HG02973 (cell line): Measurements from ENCODE around the gene FOXA1.

Experiments used
- ATAC-seq: cut with Tn5 transposase; IDR thresholded peaks from one replicate; pipeline ENCODE4 v1.9.1; 2021; ENCODE audit warnings: moderate library complexity; ENCODE audit not compliant: unreplicated experiment

Gene FOXA1

GRCh38 chr14:37590428-37591139, 4.5 kb downstream of the FOXA1 start:
- ATAC-seq: no peak

- no peak for ATAC-seq
These were observed 5.2 kb downstream of the FOXA1 start for GRCh38 chr14:37589715-37590427.

GRCh38 chr14:37588956-37589714, 5.9 kb downstream of the FOXA1 start:
- no peak for ATAC-seq

GRCh38 chr14:37588667-37588955, 6.4 kb downstream of the FOXA1 start:
- no peak for ATAC-seq

DNA sequence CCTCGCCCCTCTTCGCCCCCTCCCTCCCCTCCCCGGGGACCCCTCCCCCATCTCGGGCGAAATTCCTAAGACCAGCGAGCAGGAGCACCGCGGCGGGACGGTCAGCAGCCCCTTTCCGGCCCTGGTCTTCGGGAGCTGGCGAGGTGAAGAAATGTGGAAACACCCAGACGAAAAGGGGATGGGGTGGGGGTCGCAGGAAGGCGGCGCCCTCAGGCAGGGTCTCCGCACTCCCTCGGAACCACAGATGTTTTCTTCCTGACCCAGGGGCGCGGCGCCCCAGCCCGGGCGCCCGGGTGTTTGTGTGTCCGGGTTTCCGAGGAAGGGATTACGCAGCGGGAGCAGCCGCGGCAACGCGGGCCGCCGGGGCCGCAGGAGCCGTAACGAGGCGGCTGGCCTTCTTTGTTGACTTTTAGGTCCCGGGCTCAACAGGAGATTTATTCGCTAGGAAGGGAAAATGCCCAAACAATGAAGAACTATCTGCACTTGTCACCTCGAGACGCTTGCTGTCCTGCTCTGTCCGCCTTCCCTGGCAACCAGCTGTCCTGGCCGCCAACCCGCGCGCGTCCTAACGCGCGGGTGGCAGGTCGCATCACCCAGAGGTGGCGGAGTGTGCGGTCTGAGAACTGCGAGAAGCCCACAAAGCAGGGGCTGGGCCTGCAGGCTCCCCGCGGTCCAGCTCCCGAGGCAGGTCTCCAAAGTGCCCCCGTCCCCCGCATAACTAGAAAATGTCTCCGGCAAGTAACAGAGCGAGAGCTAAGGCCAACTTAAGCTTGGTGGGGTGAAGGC, 7.0 kb downstream of the FOXA1 start:
- no peak for ATAC-seq

- ATAC-seq: no peak
These were observed 7.8 kb downstream of the FOXA1 start for GRCh38 chr14:37587131-37587803.

- ATAC-seq: no peak
These were observed 8.3 kb downstream of the FOXA1 start for GRCh38 chr14:37586797-37587130.

DNA sequence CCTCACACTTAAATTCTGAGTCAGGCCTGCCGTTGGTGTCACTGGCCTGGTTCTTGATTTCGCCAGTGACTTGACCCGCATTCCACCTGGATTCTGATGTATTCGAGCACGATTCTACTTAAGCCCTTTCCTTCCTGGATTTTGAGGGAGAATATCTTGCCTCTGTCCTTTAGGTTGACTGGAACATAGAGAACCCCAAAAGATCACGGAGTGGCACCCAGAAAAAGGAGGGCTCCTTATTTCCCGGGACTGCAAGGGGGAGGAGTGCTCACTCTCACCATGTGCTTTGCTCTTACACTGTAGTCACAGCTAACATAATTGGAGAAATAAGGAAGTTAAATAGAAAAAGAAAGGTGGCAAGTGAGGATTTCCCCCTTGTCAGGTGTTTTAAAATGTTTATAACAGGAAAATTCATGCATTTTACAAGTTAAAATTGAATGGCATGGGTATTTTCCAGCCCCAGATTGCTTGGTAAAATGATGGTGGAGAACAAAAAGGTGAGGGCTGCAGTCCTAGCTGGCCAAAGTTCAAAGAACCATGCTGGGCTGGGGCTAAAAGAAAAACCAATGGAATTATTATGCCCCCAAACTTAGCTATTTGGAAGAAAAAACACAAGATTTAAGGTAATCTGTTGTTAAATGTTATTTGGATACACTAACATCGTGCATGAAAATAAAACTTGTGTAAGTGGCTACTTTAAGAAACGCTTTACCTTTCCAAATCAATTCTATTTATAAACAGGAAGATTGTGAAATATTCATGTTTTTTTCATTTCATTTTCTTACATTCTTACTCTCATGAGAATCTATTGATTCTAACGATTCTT, 8.9 kb downstream of the FOXA1 start:
- no peak for ATAC-seq

- no peak for ATAC-seq
These were observed 9.9 kb downstream of the FOXA1 start for GRCh38 chr14:37585101-37585511.

DNA sequence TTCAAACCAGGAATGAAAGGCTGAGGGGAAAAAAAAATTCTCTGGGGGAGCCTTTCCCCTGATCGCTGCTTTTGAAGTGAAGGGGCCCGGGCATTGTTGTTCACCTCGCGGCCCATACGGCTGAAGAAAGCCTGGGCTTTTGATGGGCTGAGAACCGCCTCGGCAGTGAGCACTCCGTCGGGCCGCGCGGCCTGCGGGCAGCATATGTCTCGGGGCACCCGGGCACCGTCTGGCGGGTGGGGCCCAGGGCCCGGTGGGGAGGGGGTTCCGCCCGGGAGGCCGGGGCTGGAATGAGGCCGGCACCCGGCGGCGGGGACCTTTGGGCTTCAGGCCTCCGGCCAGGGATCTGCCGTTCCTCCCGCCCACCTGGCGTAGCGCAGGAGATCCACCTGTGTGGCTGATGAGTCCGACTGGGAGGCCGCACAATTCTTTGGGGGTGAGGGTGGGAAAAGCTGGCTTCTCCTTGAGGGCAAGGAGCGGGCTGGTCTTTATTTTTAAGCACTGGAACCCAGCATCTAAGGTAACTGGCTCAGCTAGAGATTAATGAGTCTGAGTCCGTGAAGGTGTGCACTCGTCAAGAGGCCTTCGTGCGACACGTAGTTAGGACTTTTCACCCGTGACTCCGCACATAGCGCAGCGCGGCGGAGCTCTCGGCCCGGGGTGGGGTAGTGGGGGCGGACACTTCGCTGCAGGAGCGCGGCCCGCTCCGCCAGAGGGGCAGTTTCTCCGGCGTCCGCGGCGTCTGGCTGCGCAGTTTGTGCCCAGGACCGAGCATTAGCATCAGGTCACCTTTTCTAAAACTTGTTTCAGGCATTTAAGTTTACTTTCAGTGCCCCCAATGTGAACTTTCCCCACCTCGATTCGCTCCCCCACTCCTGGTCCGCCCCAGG, 10.6 kb downstream of the FOXA1 start:
- no peak for ATAC-seq

DNA sequence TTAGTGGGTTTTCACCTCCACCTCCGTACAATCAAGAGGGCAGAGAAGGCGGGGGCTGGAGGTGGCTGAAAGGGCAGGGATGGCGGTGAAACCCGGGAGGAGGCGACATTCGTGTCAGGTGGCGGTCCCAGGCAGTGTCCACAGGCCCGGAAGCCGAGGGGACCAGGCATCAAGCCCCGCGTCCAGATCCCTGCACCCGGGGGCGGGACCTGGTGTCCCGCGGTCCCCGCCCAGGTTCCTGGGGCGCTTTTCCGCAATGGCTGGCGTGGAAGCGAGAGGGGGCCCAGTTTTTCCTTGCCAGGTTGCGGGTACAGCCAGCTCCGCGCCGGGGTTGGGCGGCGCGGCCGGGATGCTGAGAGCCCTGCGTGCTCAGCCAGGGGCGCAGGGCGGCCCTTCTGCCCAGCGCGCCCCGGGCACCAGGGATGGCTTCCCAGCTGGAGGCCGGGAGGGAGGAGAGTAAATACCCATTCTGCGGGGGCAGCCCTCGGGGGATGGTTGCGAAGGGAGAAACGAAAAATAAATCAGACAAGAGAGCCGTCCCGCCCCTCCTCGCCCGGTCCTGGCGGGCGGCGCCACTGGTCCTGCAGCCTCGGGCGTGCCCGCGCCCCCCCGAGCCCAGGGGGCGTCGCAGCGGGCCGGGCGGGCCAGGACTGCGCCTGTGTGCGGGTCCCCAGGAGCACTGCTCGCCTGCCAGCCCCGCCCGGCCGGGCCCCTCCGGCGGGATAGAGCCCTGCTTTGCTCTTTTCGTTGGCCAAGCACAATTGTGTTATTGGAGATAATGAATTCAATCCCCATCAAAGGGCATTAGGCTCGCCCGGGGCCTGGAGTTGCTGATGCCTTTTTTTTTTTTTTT, 11.5 kb downstream of the FOXA1 start:
- no peak for ATAC-seq

GRCh38 chr14:37580146-37580545, 14.9 kb downstream of the FOXA1 start:
- no peak for ATAC-seq

- ATAC-seq: no peak
These were observed 15.8 kb downstream of the FOXA1 start for GRCh38 chr14:37579274-37579673.

- no peak for ATAC-seq
These were observed 21.7 kb downstream of the FOXA1 start for GRCh38 chr14:37573356-37573755.

- no peak for ATAC-seq
These were observed 23.7 kb downstream of the FOXA1 start for GRCh38 chr14:37571391-37571790.

DNA sequence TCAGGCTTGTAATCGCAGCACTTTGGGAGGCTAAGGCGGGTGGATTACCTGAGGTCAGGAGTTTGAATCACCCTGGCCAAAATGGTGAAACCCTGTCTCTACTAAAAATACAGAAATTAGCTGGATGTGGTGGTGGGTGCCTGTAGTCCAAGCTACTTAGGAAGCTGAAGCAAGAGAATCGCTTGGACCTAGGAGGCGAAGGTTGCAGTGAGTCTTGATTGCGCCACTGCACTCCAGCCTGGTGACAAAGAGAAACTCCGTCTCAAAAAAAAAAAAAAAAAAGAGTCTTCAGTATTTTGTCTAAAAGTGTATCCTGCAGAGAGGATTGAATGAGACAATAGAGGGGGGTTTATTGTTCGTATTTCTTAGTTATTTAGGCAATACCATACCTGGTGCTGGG, 25.3 kb downstream of the FOXA1 start:
- ATAC-seq: no peak

DNA sequence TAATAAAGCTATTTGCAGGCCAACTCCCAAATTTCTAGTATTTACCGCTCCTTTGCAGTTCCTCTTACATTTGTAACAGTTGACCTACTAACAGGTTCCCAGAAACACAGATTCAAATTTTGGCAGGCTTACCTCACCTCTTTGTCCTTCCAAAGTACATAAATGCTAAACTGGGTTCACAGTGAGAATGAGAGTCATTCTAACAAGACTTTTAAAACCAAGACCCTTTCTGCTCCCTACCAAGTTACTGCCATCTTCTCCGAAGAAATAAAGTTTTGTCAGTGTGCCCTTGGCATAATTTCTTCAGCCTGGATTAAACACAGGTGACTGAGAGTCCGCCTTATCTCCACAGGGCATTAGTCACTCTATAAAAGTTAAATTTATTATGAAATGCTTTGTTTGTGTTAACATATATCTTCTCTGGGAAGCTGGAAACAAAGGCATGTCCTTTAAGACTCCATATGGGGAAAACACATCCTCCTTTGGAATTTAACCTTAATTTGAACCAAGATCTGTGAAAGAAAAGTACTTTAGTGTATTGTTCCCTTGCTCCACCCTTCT, 28.2 kb downstream of the FOXA1 start:
- no peak for ATAC-seq

DNA sequence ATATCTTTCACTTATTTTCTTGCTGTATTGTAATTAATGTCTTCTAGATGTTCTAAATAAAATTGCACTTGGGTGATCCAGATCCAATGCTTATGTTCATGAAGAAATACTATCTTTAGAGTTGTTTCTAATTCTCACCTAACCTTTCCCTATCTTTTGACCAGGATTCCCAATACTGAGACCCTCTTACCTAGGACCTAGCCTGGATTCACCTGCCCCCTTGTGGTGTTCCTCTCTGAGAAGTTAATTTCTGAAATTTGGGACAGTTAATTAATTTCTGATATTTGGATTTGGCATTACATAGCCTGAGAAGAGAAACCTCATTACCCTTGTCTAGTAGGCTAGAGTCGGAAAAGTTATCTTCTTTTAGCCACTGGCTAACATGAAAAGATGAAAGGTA, 29.5 kb downstream of the FOXA1 start:
- no peak for ATAC-seq
